H1 (cell line): ENCODE measurements around the gene HHIP. TPM values are rescaled to one million over a fixed set of nuclear protein-coding genes. Genes with fewer than 3 reads are reported as not detected.

ENCODE experiments used
- ATF3 ChIP-seq: IDR thresholded peaks from 2 replicates; pipeline ENCODE4 v1.6.1; 2011; ENCODE audit warnings: low read depth, mild to moderate bottlenecking, low read length; ENCODE audit not compliant: insufficient read depth
- CHD2 ChIP-seq: IDR thresholded peaks from 2 replicates; pipeline ENCODE4 v1.6.1; 2012; ENCODE audit warnings: low read length, improper control_type of control experiment
- CHD7 ChIP-seq: fragments of 300-600 bp; sonication (generic); IDR thresholded peaks from 2 replicates; pipeline ENCODE4 v1.7.1; 2012; ENCODE audit warnings: low read length, moderate library complexity, mild to moderate bottlenecking, inconsistent platforms; ENCODE audit not compliant: insufficient replicate concordance
- CTCF ChIP-seq, 3 experiments: IDR thresholded peaks; 1 replicate in 2 of 3; 2 replicates in 1 of 3; pipeline versions ENCODE4 v1.5.1 to v1.6.1; 2011; ENCODE audit warnings: low read length in 3 of 3, mild to moderate bottlenecking in 3 of 3, inconsistent platforms in 2 of 3, low read depth in 1 of 3, moderate library complexity in 1 of 3; ENCODE audit not compliant: insufficient read depth in 1 of 3; ENCODE audit errors: control extremely low read depth in 1 of 3
- NANOG ChIP-seq: IDR thresholded peaks from 2 replicates; pipeline ENCODE4 v1.6.1; 2011; ENCODE audit warnings: low read length, low read depth, mild to moderate bottlenecking, inconsistent platforms; ENCODE audit not compliant: insufficient read depth, poor library complexity, severe bottlenecking
- RNF2 ChIP-seq: fragments of 200-900, 300-1000 bp; sonication (generic); IDR thresholded peaks from 2 replicates; pipeline ENCODE4 v1.7.1; 2016; ENCODE audit warnings: borderline replicate concordance, low read depth, mild to moderate bottlenecking, antibody characterized with exemption, low read length; ENCODE audit not compliant: poor library complexity, severe bottlenecking; ENCODE audit errors: missing control alignments
- SIX5 ChIP-seq: IDR thresholded peaks from 2 replicates; pipeline ENCODE4 v1.6.1; 2011; ENCODE audit warnings: mild to moderate bottlenecking, low read depth, low read length
- SRF ChIP-seq: IDR thresholded peaks from 2 replicates; pipeline ENCODE4 v1.6.1; 2011; ENCODE audit warnings: mild to moderate bottlenecking, low read depth, low read length, moderate library complexity
- polyA plus RNA-seq, 7 experiments: library from polyadenylated mRNA; depleted of rRNA in 3 of 7; stranded (reverse) in 5 of 7; unstranded in 2 of 7; fragments of >200 nt in 5 of 7; fragments of 200-250 nt in 2 of 7; gene quantifications; 1 replicate in 5 of 7; 2 replicates in 1 of 7; 4 replicates in 1 of 7; pipeline versions ENCODE4 v1.2.1 to v1.2.3, GENCODE V29; 2011 to 2013; ENCODE audit warnings: missing spikeins in 2 of 7, mixed read lengths in 2 of 7
- total RNA-seq: library from RNA; stranded (reverse); fragmentation: NEBNext Ultra II Directional; extraction: Animal tissue kit (Norgen Biotek cat#: 25700); gene quantifications from 2 replicates; pipeline ENCODE4 v1.2.1, GENCODE V29; 2021

Gene HHIP
- total and polyA plus RNA-seq, 2 of the 8 experiments (the other 6 are each of a cell fraction or from before 2014, with no cell fraction given) = 0.05 to 1.3 TPM

GRCh38 chr4:144649646-144650045, 3.7 kb downstream of the HHIP start (continued):
- peak; percentile 51 for TF ChIP-seq CHD7
- no peak for TF ChIP-seq SRF
- TF ChIP-seq NANOG = peak; percentile 66
- no peak for TF ChIP-seq RNF2
- TF ChIP-seq CHD2 = no peak
- no peak for TF ChIP-seq CTCF (IDR thresholded peaks at IDR 0.05; ENCODE audit: control extremely low read depth in 1 of 3, insufficient read depth in 1 of 3, low read depth in 1 of 3, low read length in 3 of 3)
- TF ChIP-seq SIX5 = no peak
- TF ChIP-seq ATF3 = no peak
